Measurements from ENCODE around the gene HAND1. TPM values are rescaled to one million over a fixed set of nuclear protein-coding genes. Genes with fewer than 3 reads are reported as not detected.

Gene HAND1
- total RNA-seq, 2 experiments from 2014 or later: not detected

DNA sequence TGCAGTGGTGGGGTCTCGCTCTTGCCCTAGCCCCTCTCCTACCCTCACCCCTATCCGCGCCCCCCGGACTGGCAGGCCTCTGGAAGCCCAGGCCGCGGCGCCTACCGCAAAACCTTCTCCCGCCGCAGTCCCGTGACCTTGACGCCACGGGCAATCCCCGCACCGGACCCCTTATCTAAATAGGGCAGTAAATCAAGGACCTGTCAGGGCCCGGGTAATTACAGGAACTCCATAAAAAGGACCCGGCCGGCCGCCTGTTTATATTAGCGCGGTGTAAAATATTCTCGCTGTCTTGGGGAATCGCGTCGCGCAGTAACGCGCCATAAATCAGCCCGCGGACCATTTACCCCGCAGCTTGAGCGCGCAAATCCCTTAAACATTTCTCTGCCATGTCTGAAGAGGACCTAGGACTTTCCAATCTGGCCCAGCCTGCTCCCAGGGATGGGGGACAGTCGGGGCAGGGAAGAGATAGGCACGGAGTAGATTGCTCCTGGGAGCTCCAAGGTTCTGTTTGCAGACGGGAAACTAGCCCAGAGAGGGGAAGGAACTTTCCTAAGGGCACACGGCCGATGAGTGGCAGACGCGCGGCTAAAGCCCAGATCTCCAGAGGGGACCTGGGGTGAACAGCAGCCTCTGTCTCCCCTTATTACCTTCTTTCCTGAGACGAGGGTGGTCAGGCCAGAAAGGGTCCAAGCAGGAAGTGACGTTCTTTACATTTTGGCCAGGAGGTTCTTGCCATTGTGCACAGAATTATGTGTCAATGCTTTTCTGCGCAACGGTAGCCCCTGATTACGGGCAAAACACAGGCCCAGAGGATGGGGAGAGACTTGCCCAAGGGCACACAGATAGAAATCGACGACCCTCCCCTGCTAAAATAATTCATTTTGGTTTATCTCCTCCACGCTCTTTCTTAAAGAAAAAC, 4.8 kb upstream of the HAND1 start:
- Mint-ChIP-seq H3K27me3 (peaks cover 82% of the 10 kb centered on the region), H3K4me1 (ENCODE audit: low read depth) (peaks cover 32% of the 10 kb centered on the region), H3K4me3 (no peak overlapping the region), H3K27ac (no peak overlapping the region), H3K9me3 (no peaks in the 10 kb centered on the region), H3K36me3 (peaks cover 2% of the 10 kb centered on the region)
- intact Hi-C loops (cut with micrococcal nuclease): loop anchor here (1.0 kb wide), 1 partner anchor 8 kb away; no protein-coding TSS in a partner anchor
- CTCF ChIA-PET: interaction anchor here (1.2 to 1.3 kb wide), 2 partner anchors 16 to 38 kb away, joined by 3 to 4 read pairs; no protein-coding TSS in a partner anchor
- POLR2A ChIA-PET: no interaction called here
- DNase-seq: no peak

GRCh38 chr5:154481584-154482381, 3.8 kb upstream of the HAND1 start:
- Mint-ChIP-seq H3K9me3 (no peaks in the 10 kb centered on the region), H3K27me3 (peaks cover 85% of the 10 kb centered on the region), H3K4me1 (ENCODE audit: low read depth) (peaks cover 31% of the 10 kb centered on the region), H3K4me3 (no peak overlapping the region), H3K36me3 (peaks cover 2% of the 10 kb centered on the region), H3K27ac (no peak overlapping the region)
- intact Hi-C loops (cut with micrococcal nuclease): no loop called here
- ChIA-PET POLR2A (no interaction called here), CTCF (interaction anchor here (1.2 to 1.4 kb wide), 2 partner anchors 18 to 39 kb away, joined by 3 read pairs; no protein-coding TSS in a partner anchor)
- DNase-seq: no peak

GRCh38 chr5:154480847-154481246, 2.8 kb upstream of the HAND1 start:
- H3K27me3 Mint-ChIP-seq: peaks cover 83% of the 10 kb centered on the region
- no peak for DNase-seq
- POLR2A ChIA-PET: no interaction called here
- H3K4me3 Mint-ChIP-seq: no peak overlapping the region
- no peaks in the 10 kb centered on the region for H3K9me3 Mint-ChIP-seq
- H3K4me1 Mint-ChIP-seq (ENCODE audit: low read depth): peaks cover 35% of the 10 kb centered on the region
- CTCF ChIA-PET: interaction anchor here (1.4 kb wide), 1 partner anchor 17 kb away, joined by 3 read pairs; no protein-coding TSS in a partner anchor
- peaks cover 2% of the 10 kb centered on the region for H3K36me3 Mint-ChIP-seq
- no peak overlapping the region for H3K27ac Mint-ChIP-seq
- intact Hi-C loops (cut with micrococcal nuclease): no loop called here

- POLR2A ChIA-PET: no interaction called here
- DNase-seq: no peak
- H3K27ac Mint-ChIP-seq: no peak overlapping the region
- peaks cover 81% of the 10 kb centered on the region for H3K27me3 Mint-ChIP-seq
- H3K36me3 Mint-ChIP-seq: peaks cover 2% of the 10 kb centered on the region
- peaks cover 40% of the 10 kb centered on the region for H3K4me1 Mint-ChIP-seq (ENCODE audit: low read depth)
- no peak overlapping the region for H3K4me3 Mint-ChIP-seq
- intact Hi-C loops (cut with micrococcal nuclease): no loop called here
- no peaks in the 10 kb centered on the region for H3K9me3 Mint-ChIP-seq
- CTCF ChIA-PET: no interaction called here
These were observed 2.1 kb upstream of the HAND1 start for GRCh38 chr5:154479944-154480750.

DNA sequence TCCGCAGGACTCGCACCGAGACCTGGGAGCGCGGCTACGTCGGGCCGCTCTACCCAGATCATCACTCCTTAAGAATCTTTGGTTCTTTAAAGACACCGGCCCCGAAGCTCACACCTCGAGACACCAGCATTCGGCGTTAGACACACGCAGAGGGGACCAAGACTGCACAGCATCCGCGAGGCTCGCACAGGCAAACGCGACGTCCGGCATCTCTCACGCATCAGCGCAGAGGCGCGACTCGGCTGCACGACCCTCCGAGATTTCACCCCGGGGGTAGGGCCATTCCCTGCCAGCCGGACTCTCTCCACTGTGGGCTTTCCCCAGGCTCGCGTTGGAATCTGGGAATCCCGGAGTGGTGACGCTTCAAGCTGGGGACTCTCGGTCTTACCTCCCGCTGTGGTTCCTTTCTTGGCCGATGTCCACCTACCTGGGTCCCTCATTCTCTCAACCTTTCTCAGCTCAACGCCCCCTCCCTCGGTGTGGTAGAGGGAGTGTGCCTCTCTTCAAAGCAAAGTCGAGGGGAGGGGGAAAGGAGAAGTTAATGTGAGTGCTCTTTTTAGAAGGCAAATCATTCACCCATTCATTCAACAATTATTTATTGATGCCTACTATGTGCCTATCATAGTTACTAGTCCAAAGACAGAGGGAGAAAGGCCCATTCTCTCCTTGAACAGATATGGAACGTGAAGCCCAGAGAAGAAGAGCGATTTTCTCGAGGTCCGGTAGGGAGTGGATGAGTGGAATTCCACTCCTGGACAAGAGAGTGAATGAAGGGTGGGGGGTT, 1.3 kb upstream of the HAND1 start:
- POLR2A ChIA-PET: no interaction called here
- H3K27ac Mint-ChIP-seq: no peak overlapping the region
- no peak for DNase-seq
- H3K4me3 Mint-ChIP-seq: no peak overlapping the region
- CTCF ChIA-PET: interaction anchor here (1.5 kb wide), 1 partner anchor 11 kb away, joined by 6 read pairs; no protein-coding TSS in a partner anchor
- H3K9me3 Mint-ChIP-seq: no peaks in the 10 kb centered on the region
- H3K36me3 Mint-ChIP-seq: peaks cover 2% of the 10 kb centered on the region
- intact Hi-C loops (cut with micrococcal nuclease): no loop called here
- H3K4me1 Mint-ChIP-seq (ENCODE audit: low read depth): peaks cover 48% of the 10 kb centered on the region
- peaks cover 81% of the 10 kb centered on the region for H3K27me3 Mint-ChIP-seq

- no peak overlapping the region for H3K4me3 Mint-ChIP-seq
- peaks cover 81% of the 10 kb centered on the region for H3K27me3 Mint-ChIP-seq
- DNase-seq: no peak
- intact Hi-C loops (cut with micrococcal nuclease): no loop called here
- peaks cover 49% of the 10 kb centered on the region for H3K4me1 Mint-ChIP-seq (ENCODE audit: low read depth)
- H3K9me3 Mint-ChIP-seq: no peaks in the 10 kb centered on the region
- CTCF ChIA-PET: interaction anchor here (1.5 kb wide), 1 partner anchor 11 kb away, joined by 6 read pairs; no protein-coding TSS in a partner anchor
- POLR2A ChIA-PET: no interaction called here
- H3K27ac Mint-ChIP-seq: no peak overlapping the region
- no peaks in the 10 kb centered on the region for H3K36me3 Mint-ChIP-seq
These were observed 729 bp upstream of the HAND1 start for GRCh38 chr5:154478752-154479159.

GRCh38 chr5:154477382-154478223, 424 bp downstream of the HAND1 start:
- H3K36me3 Mint-ChIP-seq: no peaks in the 10 kb centered on the region
- no peak overlapping the region for H3K27ac Mint-ChIP-seq
- intact Hi-C loops (cut with micrococcal nuclease): no loop called here
- CTCF ChIA-PET: interaction anchor here (1.0 kb wide), 1 partner anchor 9 kb away, joined by 4 read pairs; no protein-coding TSS in a partner anchor
- H3K9me3 Mint-ChIP-seq: no peaks in the 10 kb centered on the region
- POLR2A ChIA-PET: no interaction called here
- peaks cover 50% of the 10 kb centered on the region for H3K4me1 Mint-ChIP-seq (ENCODE audit: low read depth)
- peaks cover 78% of the 10 kb centered on the region for H3K27me3 Mint-ChIP-seq
- DNase-seq: no peak
- no peak overlapping the region for H3K4me3 Mint-ChIP-seq

DNA sequence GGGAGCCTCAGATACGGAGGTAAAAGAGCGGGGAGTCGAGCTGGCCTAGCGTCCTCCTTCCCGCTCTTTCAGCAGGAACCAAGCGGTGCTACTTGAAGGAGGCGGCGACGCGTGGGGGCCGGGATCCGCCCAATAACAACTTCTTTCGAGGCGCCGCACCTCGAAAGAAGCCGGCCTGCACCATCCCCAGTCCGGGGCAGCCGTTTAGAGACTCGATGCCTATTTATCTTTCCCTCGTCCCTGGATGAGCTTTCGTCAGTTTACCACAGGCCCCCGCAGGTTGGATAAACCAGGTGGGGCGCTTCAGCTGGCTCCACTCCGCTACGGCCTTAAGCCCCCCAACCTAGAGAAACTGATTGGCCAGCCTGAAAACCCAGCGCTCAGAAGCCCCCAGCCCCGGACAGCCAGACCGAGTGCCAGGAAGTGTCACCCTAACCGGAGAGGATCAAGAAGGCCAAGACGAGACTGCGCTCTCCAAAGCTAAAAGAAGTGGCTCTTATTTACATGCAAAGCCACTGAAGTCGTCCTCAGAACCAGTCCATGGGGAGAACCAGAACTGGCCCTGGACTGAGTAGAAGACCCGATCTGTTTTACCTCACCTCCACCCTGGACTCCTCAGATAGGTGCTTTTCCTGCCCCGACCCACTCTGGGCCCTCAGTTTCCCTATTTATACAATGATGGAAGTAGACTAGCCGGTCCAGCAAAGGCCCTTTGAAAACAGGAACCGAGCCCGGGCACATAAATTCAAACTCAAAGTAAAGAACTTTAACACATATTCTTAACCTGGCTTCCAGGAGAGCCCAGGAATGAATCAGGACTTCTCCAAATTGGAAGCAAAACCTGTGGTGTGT, 1.4 kb downstream of the HAND1 start:
- H3K4me3 Mint-ChIP-seq: no peak overlapping the region
- no peak for DNase-seq
- H3K4me1 Mint-ChIP-seq (ENCODE audit: low read depth): peaks cover 50% of the 10 kb centered on the region
- intact Hi-C loops (cut with micrococcal nuclease): no loop called here
- no peaks in the 10 kb centered on the region for H3K9me3 Mint-ChIP-seq
- H3K27ac Mint-ChIP-seq: no peak overlapping the region
- peaks cover 74% of the 10 kb centered on the region for H3K27me3 Mint-ChIP-seq
- ChIA-PET CTCF (interaction anchor here (1.0 kb wide), 1 partner anchor 8 kb away, joined by 4 read pairs; no protein-coding TSS in a partner anchor), POLR2A (no interaction called here)
- no peaks in the 10 kb centered on the region for H3K36me3 Mint-ChIP-seq

DNA sequence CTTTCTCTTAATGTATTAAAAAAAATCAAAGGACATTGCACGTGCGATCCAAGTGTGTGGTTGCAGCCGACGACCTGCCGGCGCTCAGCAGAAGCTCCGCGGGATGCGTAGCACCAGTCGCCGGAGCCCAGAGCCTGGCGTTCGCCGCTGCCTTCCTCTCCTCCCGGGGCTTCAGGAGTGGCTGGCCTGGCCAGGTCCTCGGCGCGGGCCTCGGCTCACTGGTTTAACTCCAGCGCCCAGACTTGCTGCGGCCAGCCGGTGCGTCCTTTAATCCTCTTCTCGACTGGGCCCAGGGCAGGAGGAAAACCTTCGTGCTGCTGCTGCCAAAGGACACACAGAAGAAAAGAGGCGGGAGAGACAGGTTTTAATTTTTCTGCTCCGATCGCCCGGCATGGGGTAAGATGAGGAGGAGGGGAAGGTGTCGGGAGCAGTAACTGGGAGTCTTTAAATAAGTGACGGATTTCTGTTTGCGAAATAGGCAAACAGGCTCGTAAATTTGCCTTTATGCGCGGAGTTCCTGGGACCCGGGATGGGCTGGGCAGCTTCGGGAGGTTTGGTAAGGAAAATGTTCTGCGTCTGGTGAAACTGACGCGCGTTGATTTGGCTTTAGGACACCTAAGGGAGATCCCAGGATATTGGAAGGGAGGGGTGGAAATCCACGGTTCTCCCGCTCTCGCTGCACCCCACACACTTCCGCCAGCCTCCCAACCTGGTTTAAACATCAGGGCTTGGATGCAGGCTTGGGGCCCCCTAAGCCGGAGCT, 2.3 kb downstream of the HAND1 start:
- H3K27me3 Mint-ChIP-seq: peaks cover 74% of the 10 kb centered on the region
- H3K9me3 Mint-ChIP-seq: no peaks in the 10 kb centered on the region
- H3K36me3 Mint-ChIP-seq: no peaks in the 10 kb centered on the region
- no peak overlapping the region for H3K4me3 Mint-ChIP-seq
- CTCF ChIA-PET: interaction anchor here (1.2 kb wide), 1 partner anchor 26 kb away, joined by 3 read pairs; no protein-coding TSS in a partner anchor
- no peak for DNase-seq
- intact Hi-C loops (cut with micrococcal nuclease): no loop called here
- no peak overlapping the region for H3K27ac Mint-ChIP-seq
- POLR2A ChIA-PET: interaction anchor here (0.8 kb wide), 1 partner anchor 9 kb away, joined by 3 read pairs; no protein-coding TSS in a partner anchor
- peaks cover 54% of the 10 kb centered on the region for H3K4me1 Mint-ChIP-seq (ENCODE audit: low read depth)

Data from activated CD4-positive, alpha-beta memory T cell treated with anti-CD3 and anti-CD28 coated beads for 36 hours (primary cell).